Measurements from ENCODE around the gene ST14.

Gene ST14

DNA sequence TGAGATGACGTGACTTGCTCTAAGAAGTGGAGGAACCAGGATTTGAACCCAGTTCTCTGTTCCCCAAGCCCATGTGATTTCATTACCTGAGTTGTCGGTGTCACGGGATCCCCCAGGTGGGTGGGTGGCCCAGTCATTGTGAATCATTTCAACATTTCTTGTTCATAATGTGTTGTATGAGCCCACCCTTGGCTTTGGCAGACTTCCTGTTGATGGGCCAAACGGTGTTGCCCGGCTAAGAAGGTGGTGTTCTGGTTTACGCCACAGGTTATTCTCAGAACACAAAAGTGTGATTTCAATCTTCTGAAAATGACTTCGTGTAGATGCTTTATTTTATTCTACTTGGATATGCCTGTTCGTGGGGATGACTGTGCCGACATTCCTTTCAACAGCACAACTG lies 21.6 kb upstream of the ST14 start:
- no peak for DNase-seq

DNA sequence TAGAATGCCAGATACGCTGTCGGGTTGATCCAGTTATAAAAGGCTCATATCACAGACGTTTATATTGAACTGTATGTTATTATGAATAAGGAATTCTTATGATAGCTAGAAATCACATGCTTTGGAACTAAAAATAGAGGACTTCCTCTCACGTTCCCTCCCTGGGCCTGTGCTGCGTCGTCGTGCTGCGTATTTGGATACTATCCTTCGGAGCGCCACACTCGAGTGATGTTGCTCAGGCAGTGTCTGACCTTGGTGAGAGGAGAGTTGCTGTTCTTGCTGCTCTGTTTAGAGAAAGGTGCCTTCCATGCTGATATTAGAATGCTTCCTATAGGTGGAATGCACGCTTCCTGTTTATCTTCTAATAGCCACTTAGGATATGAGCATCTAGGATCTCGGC lies 20.2 kb upstream of the ST14 start:
- DNase-seq: no peak

DNA sequence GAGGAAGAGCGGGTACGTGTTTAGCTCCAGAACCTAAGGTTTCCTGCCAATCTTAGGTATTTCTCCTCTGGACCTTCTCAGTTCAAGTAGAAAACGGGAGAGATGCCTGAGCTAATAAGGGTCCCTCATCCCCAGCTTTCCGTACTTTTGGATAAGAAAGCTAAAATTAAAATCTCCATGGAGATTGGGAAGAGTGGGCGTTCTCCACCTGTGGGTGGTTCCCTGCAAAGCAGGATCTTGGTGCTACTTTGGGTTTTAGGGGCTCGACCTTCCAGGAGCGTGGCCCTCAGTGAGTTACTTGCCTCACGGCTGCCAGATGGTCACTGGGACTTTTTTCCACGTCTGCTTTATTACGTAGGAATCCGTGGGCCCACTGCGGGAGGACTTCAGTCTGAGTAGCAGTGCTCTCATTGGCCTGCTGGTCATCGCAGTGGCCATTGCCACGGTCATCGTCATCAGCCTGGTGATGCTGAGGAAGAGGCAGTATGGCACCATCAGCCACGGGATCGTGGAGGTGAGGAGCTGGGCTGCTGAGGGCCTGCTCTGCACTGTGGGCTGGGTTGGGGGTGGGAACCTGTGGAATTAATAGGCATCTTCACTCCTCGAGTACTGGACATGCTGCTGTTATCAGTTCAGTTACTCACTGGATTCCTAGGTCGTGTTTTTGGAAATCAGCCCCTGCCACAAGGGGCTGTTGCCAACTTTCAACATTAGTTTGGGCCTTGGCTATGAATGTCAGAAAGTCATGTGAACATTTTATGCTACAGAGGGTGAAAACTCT lies 17.8 kb upstream of the ST14 start:
- no peak for DNase-seq

DNA sequence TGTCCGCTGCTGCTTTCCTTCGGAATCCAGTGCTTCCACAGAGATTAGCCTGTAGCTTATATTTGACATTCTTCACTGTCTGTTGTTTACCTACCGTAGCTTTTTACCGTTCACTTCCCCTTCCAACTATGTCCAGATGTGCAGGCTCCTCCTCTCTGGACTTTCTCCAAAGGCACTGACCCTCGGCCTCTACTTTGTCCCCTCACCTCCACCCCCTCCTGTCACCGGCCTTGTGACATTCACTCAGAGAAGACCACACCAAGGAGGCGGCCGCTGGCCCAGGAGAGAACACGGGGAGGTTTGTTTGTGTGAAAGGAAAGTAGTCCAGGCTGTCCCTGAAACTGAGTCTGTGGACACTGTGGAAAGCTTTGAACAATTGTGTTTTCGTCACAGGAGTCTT lies 15.4 kb upstream of the ST14 start:
- DNase-seq: no peak

DNA sequence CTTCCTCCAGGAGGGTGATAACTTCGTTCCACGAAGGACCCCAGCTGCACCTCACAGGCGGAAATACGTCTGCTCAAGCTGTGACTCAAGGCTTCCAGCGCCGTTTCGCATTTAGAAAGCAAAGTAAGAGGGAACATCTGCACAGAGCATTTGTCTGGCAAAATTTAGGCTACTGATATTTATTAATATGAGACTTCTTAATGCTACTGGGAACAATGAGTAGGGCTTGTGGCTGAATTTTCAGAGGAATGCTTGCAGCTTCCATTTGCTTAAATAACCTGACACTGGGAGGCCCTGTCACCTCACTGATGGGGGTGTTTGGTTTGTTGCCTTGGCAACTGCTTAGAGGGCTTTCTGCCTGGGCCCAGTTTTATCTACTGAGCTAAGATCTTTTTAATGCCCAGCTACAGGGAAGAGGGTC lies 14.7 kb upstream of the ST14 start:
- no peak for DNase-seq

DNA sequence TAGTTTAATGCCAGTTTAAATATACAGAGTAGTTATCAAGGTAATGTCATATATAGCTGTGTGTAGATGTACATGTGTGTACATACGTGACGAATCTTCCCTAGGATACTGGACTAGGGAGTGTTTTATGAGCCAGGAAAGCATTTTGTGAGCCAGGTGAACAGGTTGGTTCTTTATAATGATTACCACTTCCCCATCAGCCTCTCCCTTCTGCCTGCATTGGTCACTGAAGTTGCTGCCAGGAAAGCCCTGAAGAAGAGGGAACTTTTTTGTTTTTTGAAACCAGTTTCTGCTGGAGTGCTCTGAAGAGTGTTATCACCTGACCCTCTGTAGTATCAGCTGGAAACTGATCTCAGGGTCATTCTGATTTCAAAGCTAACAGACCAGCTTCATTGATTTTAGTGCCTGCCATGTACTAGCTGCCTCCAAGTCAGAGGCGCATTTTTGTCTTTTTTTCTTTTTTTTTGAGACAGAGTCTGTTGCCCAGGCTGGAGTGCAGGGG lies 14.2 kb upstream of the ST14 start:
- DNase-seq: no peak

DNA sequence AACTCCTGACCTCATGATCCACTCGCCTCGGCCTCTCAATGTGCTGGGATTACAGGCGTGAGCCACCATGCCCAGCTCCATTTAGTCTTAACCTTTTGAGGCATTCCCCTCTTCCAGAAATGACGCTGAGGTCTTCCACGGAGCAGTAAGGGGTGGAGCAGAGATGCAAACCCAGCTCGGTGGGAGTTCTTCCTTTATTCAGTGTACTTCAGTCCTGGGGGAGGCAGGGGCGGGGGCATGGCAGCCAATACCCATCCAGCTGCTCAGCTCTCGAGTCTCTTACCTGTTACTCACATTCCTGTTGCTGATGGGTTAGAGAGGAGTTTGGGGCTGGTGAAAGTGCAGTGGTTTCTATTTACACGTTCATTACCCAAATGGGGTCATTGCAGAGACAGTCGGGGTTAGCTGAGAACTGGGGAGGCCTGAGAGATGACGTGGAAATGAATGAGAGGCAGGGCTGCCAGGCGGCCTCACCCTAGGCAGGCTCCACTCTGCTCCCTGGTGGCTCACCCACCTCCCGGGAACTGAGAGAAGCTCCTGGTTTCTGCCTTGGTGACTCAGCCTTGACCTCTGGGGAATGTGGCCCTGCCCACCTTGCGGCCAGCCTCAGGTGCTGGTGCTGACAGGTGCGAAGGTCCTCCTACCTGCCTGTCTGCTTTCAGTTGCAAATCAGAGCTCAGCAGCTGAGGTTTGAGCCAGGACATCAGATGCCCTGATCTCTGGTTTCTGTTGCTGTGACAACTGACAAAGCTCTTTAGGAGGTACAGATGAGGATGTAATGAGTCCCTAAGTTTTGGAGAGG lies 13.4 kb upstream of the ST14 start:
- no peak for DNase-seq

DNA sequence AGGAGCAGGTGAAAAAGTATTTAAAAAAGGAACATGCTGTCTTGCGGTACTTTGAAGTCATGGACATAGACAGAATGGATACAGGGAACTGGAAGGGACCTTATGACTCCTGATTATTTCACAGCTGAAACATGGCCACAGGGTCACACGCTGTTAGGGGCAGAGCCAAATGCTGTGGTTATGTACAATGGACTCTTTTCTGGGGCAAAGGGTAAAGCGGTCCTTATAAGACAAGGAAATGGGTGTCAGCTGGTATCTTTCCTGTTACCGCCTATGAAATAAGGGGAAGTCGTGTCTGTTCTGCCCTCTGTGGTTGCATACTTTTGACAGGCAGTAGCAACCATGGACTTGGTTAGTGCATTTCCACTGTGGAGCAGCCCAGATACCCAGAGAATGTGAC lies 12.8 kb upstream of the ST14 start:
- DNase-seq: no peak

DNA sequence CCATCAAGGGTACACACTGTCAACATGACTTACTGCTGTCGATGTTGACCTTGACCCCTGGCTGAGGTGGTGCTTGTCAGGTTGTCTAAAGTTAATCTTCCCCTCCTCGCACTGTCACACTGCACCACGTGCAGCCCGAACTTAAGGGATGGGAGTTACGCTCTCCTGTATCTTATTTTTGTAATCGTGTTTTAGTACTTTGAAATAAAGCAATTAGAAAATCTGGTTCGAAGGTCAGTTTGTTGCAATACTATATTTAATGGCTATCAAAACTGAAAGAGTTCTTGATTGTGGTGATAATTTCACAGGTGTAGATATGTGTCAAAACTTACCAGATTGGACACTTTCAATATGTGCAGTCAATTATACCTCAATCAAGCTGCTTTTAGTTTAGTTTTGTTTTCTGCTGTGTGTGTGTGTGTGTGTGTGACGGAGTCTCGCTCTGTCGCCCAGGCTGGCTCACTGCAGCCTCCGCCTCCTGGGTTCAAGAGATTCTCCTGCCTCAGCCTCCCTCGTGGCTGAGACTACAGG lies 10.7 kb upstream of the ST14 start:
- DNase-seq: no peak

DNA sequence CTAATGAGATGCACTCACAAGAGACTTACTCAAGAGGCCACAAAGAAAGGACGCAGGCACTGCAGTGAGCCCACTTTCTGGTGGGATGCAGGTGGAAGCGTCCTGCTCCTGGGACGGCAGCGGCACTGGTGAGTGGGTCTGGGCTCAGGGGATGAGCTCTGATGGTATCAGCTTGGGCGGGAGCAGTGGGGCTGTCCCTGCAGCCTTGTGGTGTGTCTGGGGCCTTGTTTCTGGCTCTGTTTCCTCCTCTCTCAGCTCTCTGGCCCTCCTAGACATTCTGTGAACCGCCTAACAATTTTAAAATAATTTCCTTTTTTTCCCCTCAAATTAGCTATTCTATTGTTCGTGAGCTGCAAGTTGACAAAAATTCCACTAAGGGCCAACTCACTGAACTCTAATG lies 8.8 kb upstream of the ST14 start:
- no peak for DNase-seq

DNA sequence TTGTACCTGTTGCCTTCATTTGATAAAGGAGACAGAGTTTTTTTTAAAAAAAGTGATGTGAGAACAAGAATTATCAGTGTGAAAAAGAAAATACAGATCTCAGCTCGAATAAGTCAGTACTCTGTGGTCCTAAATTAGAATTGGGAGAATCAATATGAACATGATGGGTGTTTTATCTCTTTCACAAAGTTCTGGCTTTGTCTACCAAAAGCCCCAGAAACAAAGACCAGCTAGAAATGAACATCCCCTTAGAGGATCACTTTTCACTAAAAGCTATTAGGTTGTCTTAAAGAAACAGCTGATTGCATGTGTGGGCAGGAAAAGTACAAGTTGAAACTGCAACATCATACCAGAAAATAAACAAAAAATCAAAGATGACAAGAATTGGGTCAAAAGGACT lies 8.4 kb upstream of the ST14 start:
- DNase-seq: no peak

DNA sequence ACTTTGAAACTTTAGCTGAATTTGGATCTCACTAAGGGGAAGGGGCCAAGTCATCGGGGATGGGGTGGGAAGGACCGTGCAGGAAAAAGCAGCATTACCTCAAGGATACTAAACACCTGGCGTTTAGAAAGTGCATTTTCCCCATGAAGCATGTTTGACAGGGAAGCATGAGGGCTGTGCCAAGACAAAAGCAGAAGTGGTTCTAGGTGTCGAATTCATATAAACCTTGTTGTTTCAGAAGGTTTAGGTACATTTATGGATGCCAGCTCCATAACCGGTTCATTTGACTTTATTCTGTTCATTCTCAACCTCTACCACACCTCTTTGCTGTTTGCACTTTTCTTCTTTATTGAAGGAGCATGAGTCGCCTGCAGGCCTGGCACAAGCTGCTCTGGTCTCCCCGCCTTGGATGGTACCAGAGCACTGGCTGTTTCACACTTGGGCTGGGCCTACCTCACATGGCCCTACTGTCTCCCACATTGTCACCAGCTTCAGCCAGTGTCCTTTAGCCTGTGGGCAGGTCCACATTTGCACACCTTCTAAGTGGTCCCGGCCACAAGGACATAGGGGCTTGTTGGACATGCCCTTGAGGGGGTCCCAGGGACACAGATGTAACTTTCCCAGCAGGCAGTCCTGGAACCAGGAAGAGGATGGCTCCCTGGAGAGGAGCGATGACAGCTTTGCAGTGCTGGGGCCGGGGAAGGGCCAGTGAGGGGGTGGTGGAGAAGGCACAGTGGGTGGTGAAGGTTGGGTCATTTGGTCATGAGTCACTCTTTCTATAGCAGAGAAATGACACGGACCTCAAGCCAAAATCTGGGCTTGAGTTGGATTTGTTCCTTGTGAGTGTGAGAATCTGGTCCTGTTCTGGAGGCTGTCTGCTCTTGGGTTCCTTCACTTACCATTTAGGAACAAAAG lies 3.2 kb upstream of the ST14 start:
- no peak for DNase-seq

DNA sequence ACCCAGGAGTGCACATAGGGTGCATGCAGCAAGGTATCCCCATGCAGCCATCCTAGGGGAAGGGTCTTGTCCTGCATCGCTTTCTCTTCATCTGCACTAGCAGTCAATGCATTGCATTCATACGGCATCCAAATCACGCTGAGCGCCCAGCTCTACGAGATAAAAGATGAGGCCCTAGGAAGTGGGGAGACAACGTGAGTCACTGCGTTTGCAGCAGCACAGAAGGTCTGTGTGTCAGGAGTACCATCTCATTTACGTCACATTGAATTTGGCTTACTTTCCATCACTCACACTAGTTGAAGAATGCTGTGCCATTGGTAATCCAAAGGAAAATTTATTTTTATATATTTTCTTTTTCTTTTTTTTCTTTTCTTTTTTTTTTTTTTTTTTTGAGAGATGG lies 2.5 kb upstream of the ST14 start:
- no peak for DNase-seq

DNA sequence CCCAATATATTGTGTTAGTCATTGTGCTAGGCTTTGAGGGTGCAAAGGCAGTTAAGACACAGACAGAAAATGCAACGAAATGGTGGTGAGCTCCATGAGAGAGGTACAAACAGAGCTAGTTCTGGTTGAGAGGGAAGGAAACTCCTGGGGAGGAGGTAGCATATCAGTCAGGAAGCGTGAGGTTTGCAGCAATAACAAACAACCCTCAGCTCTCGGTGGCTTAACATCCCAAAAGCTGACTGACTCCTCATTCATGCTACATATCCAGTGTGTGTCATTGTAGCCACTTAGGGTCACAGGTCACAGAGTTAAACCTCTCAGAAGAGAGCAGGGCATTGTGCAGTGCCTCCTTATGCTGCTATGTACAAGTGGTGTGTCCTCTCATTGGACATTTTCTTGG lies 1.7 kb upstream of the ST14 start:
- DNase-seq: no peak

DNA sequence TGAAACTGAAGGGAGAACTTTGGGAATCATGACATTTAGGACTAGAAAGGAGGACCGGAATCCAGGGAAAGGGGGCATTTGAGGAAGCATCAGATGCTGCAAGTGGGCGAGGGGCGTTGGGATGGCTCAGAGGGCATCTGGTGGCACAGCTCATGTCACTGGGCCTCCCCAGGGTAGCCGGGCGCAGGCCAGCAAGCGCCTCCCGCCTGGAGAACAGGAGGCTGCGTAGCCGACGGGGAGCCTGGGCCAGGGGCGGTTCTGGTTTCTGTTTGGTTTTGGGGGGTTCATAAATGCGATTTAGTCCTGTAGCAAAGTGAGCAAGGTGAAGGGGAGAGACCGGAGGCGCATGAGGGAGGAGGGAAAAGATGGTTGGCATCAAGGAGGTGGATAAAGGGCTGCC lies 443 bp upstream of the ST14 start:
- DNase-seq: no peak

DNA sequence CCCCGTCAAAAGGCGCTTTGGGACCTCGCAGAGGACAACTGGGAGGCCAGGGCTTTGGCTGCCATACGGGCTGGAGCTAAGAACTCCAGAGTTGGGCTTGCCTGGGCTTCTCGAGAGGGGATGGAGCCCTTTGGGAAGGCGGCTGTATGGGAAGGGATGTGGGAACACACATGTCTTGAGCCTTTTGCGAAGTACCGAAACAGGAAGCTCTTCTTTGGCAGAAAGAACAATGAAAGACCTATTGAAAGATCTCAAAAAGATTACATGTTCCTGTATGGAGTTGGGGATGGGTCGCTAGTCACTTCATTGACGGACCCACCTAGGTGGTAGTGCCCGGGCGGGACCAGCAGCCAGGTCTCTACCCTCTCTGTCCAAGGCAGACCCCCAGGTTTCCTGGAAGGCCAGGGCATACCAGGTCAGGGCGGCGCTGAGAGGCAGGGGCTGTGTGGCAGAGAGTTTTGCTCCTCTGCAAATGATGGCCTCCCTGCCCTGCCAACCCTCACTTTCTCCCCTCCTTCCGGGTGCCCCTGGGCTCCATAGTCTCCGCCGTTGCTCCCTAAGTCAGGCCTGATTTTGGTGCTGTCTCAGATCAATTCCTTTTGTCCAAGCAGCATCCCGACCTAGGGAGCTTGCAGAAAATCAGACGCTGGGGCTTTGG lies 1.0 kb downstream of the ST14 start:
- DNase-seq: no peak

DNA sequence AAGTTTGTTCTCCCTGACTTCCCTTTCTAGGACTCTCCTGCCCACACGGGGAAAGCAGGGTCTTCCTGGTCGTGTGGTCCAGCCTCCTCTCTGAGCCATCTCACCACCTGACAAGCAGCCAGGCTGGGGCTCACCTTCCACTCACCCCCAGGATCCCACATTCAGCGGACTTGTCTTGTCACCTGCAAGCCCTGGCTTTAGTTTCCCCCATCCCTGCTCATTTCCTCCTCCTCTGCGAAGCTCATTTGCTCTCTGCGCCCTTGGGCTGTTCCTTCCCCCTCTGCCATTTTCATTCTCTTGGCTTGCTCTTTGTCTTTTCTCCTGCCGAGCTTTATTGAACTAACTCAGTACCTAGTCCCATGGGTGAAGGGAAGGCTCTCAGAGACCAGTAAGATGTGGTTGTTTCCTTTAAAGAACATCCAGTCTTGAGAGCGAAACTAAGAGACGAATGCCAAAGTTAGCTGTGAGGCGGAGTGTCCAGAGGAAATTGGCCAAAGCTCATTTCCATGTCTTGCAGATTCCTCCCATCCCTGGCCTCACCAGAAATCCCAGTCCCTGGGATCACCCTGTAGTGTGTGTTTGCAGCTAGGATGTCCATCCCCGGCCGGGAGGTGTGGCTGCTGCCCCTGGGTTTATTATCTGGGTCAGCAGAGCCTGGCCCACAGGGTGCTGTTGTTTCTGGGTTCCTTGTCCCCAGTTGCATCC lies 2.0 kb downstream of the ST14 start:
- no peak for DNase-seq

DNA sequence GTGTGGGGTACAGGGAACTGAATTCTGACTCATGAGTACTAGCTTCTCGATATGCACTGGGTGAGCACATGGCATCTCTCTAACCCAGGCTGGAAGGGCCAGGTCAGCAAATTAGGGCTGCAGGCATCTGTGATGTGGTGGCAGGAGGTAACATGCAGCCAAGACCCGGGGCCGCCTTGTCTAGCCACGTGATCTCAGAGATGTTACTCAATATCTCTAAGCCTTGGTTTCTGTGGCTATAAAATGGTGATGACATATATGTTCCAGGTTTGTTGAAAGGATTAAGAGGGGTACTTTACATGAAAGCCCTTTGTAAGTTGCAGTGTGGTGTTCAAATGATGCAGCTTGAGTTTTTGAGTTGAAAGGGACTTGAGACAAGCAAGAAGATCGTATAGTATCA lies 3.2 kb downstream of the ST14 start:
- no peak for DNase-seq

DNA sequence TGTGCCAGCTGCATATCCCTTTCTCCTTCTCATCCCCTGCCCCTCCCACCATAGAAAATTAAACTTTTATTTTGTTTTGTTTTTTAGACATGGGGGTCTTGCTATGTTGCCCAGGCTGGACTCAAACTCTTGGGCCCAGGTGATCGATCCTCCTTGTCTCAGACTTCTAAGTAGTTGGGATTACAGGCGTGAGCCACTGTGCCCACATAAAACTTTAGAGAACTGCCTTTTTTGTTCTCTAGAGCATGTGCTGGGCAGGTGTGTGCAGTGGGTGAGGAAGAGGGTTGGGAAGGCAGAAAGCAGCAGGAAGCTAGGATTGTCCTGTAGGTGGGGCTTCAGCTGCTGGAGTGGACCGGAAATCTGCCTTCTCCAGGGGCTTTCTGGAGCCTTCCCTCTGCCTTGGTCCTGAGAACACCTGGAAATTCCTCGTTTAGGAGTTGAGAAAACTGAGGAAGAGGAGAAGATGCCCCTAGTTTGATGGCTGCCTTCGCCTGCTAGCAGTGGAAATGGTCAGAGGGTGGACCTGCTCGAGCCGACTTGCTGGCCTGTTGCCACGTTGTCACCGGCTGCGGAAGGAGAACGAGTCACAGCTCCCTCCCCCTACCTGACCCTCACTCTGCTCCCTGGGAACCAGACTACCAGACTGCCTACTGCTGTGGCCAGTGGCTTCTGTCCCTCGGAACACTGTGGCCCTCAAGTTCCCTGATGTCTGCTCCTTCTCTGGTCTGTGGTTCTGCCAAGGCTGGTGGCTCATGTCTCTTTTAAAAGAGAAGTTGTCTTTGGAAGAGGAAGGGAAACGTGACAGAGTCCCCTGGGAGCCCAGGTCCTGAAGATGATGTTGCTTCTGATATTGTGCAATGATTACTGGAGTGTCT lies 4.0 kb downstream of the ST14 start:
- DNase-seq: no peak

DNA sequence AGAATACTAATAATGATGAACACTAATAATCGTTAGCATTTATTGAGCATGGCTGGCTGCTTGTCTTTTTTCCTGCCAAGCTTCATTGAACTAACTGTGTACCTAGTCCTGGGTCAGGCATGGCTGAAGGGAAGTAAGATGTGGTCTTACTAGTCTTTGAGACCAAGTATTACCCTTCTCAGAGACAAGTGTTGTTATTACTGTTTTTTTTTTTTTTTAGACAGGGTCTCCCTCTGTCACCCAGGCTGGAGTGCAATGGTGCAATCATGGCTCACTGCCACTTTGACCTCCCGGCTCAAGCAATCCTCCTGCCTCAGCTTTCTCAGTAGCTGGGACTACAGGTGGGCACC lies 4.6 kb downstream of the ST14 start:
- DNase-seq: no peak
